A673 (cell line): Measurements from ENCODE around the gene ASB6. TPM values are rescaled to one million over a fixed set of nuclear protein-coding genes. Genes with fewer than 3 reads are reported as not detected.
A peak's percentile ranks its signal among the peaks of the same experiment; 100 is the strongest.

Experiments
- BruUV-seq: library from RNA; stranded (reverse); fragments of 400-500 nt; replicated peaks from 2 replicates; lab custom pipeline; 2021; lab: Mats Ljungman, UMichigan
- CTCF ChIA-PET: fragments of 300-600 bp; sonication (Branson Sonifier 250); formaldehyde crosslinking; loops from one replicate; lab custom pipeline; 2022; ENCODE audit warnings: antibody characterized with exemption; lab: Charles Lee
- POLR2A ChIA-PET: fragments of 300-600 bp; sonication (Branson Sonifier 250); formaldehyde crosslinking; loops from one replicate; lab custom pipeline; 2022; ENCODE audit warnings: antibody characterized with exemption; ENCODE audit not compliant: low non-redundant PET; lab: Charles Lee
- DNase-seq: peaks from one replicate; pipeline ENCODE4 v3.0.0-alpha.2; 2015; ENCODE audit warnings: low spot score
- H3K27ac ChIP-seq: fragments of 200-600 bp; sonication (generic); 2 replicates; pipeline ENCODE4 v1.5.1; 2016; ENCODE audit warnings: mixed run types, low read depth, mild to moderate bottlenecking, mixed read lengths, antibody characterized with exemption, low read length; ENCODE audit not compliant: poor library complexity, severe bottlenecking
- H3K27me3 ChIP-seq: fragments of 200-600 bp; sonication (generic); replicated peaks from 2 replicates; pipeline ENCODE4 v1.6.1; 2017; ENCODE audit warnings: mixed run types, low read depth, mild to moderate bottlenecking, mixed read lengths, antibody characterized with exemption, low read length; ENCODE audit not compliant: insufficient read depth, poor library complexity
- H3K36me3 ChIP-seq: fragments of 200-600 bp; sonication (generic); 2 replicates; pipeline ENCODE4 v1.6.1; 2016; ENCODE audit warnings: mixed run types, mild to moderate bottlenecking, mixed read lengths, antibody characterized with exemption, low read length; ENCODE audit not compliant: insufficient read depth, poor library complexity, severe bottlenecking
- H3K4me1 ChIP-seq: fragments of 200-600 bp; sonication (generic); 2 replicates; pipeline ENCODE4 v1.6.1; 2017; ENCODE audit warnings: mixed run types, mild to moderate bottlenecking, mixed read lengths, antibody characterized with exemption, low read length; ENCODE audit not compliant: insufficient read depth, poor library complexity, severe bottlenecking
- H3K4me3 ChIP-seq: fragments of 200-600 bp; sonication (generic); 2 replicates; pipeline ENCODE4 v1.5.1; 2016; ENCODE audit warnings: low read depth, mixed run types, mild to moderate bottlenecking, mixed read lengths, low read length; ENCODE audit not compliant: poor library complexity, severe bottlenecking
- H3K9me3 ChIP-seq: fragments of 200-600 bp; sonication (generic); 2 replicates; pipeline ENCODE4 v1.6.1; 2016; ENCODE audit warnings: mixed run types, low read depth, mild to moderate bottlenecking, mixed read lengths, antibody characterized with exemption, low read length; ENCODE audit not compliant: poor library complexity, severe bottlenecking
- EZH2 ChIP-seq: fragments of 200-600 bp; sonication (generic); IDR thresholded peaks from 2 replicates; pipeline ENCODE4 v1.6.1; 2017; ENCODE audit warnings: borderline replicate concordance, low read depth, mild to moderate bottlenecking, mixed read lengths, antibody characterized with exemption, low read length; ENCODE audit not compliant: poor library complexity, severe bottlenecking
- intact Hi-C: fragments of 100-400 bp; cut with micrococcal nuclease; formaldehyde crosslinking; loops from one replicate; pipeline ENCODE4 v1.10.0; 2022; ENCODE audit not compliant: unreplicated experiment
- total RNA-seq: library from RNA; stranded (reverse); gene quantifications from 2 replicates; pipeline ENCODE4 v1.2.3, GENCODE V29; 2021
- TF ChIP-seq, protein P1 (sequence below): fragments of 300-800, 200-600 bp; sonication (generic); conservative IDR thresholded peaks from 2 replicates; pipeline ENCODE4 v1.5.1; 2017; ENCODE audit warnings: low read depth, mild to moderate bottlenecking, antibody characterized with exemption, low read length, moderate library complexity, mixed read lengths

ASB6 gene
- total RNA-seq, 1 experiment from 2014 or later = 36.5 TPM

DNA sequence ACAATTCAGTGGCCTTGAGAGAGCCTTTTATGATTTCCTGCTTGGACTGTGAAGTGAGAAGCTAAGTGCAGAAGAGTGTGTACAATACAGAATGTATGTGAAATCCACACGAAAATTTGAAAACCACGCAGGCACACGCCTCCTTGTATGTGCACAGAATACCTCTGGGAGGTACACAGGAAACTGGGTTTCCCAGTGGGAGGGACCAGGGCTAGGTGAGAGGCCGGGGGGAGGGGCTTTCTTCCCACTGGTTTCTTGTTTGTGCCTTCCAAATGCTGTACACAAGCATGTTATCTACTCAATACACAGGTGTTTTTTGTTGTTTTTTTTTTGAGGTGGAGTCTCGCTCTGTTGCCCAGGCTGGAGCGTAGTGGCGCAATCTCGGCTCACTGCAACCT lies 37.2 kb downstream of the ASB6 start:
- CTCF ChIA-PET = interaction anchor here (1.3 to 1.4 kb wide), 2 partner anchors 462 to 473 kb away, joined by 4 read pairs; no protein-coding TSS in a partner anchor

DNA sequence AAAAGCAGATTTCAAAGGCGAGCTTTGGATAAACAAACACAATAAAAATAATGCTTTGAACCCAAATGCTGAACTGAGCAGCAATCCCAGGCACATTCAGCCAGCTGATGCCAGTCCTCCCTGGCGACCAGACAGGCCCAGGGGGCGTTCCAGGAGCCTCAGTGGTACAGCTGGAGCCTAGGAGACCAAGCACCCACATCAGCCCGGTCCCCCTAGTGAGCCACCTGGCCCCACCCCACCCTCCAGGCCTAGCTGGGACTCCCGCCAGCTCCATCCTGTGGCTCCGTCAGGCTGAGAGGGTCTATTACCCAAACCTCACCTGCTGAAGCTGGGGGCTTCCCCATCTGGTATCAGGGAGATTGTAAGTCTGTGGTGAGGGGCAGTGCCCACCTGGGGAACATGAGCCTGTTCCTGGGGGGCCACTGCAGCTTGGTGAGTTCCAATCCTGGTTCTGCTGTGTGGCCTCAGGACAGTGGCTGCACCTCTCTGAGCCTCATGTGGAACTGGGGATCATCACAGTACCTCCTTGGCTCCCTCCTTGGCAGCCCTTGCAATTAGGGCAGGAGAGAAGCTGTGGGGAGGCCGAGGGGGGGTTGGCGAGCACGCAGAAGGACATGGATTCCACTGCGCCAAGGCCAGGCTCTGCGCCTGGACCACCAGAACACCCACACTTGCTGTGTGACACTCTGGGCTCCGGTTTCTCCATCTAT lies 37.7 kb downstream of the ASB6 start:
- CTCF ChIA-PET = interaction anchor here (1.3 to 1.4 kb wide), 2 partner anchors 461 to 472 kb away, joined by 4 read pairs; no protein-coding TSS in a partner anchor

More for the DNA sequence above, 37.2 kb downstream of the ASB6 start:
- Histone ChIP-seq H3K4me1 (peaks cover 52% of the 10 kb centered on the region), H3K36me3 (no peaks in the 10 kb centered on the region), H3K4me3 (no peak overlapping the region), H3K27ac (no peak overlapping the region), H3K27me3 (no peaks in the 10 kb centered on the region), H3K9me3 (no peaks in the 10 kb centered on the region)
- intact Hi-C loops = loop anchor here (10.0 kb wide), 1 partner anchor 110 kb away; no protein-coding TSS in a partner anchor
- DNase-seq = no peak
- no TSS peak for BruUV-seq
- no peak for TF ChIP-seq EZH2
- TF ChIP-seq, protein P1, sequence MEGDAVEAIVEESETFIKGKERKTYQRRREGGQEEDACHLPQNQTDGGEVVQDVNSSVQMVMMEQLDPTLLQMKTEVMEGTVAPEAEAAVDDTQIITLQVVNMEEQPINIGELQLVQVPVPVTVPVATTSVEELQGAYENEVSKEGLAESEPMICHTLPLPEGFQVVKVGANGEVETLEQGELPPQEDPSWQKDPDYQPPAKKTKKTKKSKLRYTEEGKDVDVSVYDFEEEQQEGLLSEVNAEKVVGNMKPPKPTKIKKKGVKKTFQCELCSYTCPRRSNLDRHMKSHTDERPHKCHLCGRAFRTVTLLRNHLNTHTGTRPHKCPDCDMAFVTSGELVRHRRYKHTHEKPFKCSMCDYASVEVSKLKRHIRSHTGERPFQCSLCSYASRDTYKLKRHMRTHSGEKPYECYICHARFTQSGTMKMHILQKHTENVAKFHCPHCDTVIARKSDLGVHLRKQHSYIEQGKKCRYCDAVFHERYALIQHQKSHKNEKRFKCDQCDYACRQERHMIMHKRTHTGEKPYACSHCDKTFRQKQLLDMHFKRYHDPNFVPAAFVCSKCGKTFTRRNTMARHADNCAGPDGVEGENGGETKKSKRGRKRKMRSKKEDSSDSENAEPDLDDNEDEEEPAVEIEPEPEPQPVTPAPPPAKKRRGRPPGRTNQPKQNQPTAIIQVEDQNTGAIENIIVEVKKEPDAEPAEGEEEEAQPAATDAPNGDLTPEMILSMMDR = no peak
- POLR2A ChIA-PET = interaction anchor here (0.6 kb wide), 1 partner anchor 65 kb away, joined by 6 read pairs; no protein-coding TSS in a partner anchor

DNA sequence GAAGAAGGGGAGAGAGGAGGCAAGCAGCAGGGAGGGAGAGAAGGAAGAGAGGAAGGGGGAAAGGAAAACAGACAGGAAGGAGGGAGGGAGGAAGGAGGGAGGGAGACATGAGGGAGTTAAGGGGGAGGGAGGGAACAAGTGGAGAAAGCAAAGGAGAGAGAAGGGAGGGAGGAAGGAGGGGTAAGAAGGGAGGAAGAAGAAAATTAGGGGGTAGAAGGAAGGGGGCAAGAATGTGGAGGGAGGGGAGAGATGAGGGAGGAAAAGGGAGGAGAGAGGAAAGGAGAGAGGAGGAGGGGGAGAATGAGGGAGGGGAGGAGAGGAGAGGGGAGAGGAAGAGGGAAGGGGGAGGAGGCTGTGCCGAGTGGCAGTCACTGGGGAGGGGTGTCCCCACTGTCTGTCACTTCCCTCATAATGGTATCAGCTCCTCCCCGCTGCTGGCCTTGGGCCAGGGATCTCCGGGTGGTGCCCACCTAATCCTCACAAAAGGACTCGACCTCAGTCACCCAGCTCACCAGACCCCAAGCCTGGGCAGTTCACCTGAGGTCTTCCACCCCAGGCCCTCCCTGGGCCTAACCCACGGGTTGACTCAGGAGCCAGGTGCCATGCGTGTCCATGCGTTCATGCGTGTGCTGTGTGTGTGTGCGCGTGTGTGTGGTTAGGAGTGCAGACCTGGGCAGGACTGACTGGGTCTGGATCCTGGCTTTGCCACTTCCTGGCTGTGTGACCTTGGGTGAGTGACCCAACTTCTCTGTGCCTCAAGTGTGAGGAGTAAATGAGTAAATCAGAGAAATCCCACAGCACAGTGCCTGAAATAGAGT lies 39.1 kb downstream of the ASB6 start:
- CTCF ChIA-PET = no interaction called here
- Histone ChIP-seq H3K4me3 (no peak overlapping the region), H3K4me1 (peaks cover 38% of the 10 kb centered on the region), H3K27me3 (no peaks in the 10 kb centered on the region), H3K36me3 (no peaks in the 10 kb centered on the region), H3K9me3 (no peaks in the 10 kb centered on the region), H3K27ac (peak overlapping the region; percentile 68)
- peak; percentile 61 for DNase-seq
- POLR2A ChIA-PET = no interaction called here
- BruUV-seq = no TSS peak
- intact Hi-C loops = loop anchor here (10.0 kb wide), 1 partner anchor 108 kb away; no protein-coding TSS in a partner anchor
- no peak for TF ChIP-seq EZH2
- TF ChIP-seq, protein P1 = no peak

More for the DNA sequence above, 37.7 kb downstream of the ASB6 start:
- Histone ChIP-seq H3K4me3 (no peak overlapping the region), H3K27me3 (no peaks in the 10 kb centered on the region), H3K36me3 (no peaks in the 10 kb centered on the region), H3K4me1 (peaks cover 48% of the 10 kb centered on the region), H3K9me3 (no peaks in the 10 kb centered on the region), H3K27ac (peak overlapping the region; percentile 48)
- POLR2A ChIA-PET = no interaction called here
- no peak for DNase-seq
- no TSS peak for BruUV-seq
- TF ChIP-seq, protein P1 = no peak
- no peak for TF ChIP-seq EZH2
- intact Hi-C loops = loop anchor here (10.0 kb wide), 1 partner anchor 109 kb away; no protein-coding TSS in a partner anchor
